Ishikawa (cell line): ENCODE data around the gene SAE1.

Source experiments
- EP300 ChIP-seq: IDR thresholded peaks from 2 replicates; pipeline ENCODE4 v1.6.1; 2012; ENCODE audit warnings: borderline replicate concordance
- TAF1 ChIP-seq: IDR thresholded peaks from 2 replicates; pipeline ENCODE4 v1.6.1; 2012; ENCODE audit warnings: low read depth, mild to moderate bottlenecking
- ZBTB7A ChIP-seq: IDR thresholded peaks from 2 replicates; pipeline ENCODE4 v1.6.1; 2012; ENCODE audit warnings: low read depth
- TF ChIP-seq, protein P1 (sequence below): IDR thresholded peaks from 2 replicates; pipeline ENCODE4 v1.6.1; 2012
- TF ChIP-seq, protein P2 (sequence below): IDR thresholded peaks from 2 replicates; pipeline ENCODE4 v1.6.1; 2012; ENCODE audit warnings: low read depth, mild to moderate bottlenecking

DNA sequence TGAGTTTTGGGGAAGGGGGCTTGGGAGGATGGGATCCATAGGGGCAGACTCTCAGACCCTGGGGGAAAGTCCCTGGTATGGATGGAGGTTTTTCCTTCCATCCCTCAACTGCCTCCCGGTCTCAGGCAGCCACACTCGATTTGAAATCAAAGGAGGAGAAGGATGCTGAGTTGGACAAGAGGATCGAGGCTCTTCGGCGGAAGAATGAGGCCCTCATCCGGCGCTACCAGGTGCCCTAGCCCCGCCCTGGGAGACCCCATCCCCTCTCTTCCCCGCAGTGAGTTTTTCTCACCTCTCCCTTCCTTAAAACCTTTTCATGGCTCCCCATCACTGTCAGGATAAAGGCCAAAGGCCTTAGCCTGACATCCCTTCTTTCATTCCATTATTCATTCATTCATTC is 127.8 kb downstream of the SAE1 start:
- TF ChIP-seq EP300 (no peak), ZBTB7A (no peak), TAF1 (no peak)
- TF ChIP-seq, protein P1, sequence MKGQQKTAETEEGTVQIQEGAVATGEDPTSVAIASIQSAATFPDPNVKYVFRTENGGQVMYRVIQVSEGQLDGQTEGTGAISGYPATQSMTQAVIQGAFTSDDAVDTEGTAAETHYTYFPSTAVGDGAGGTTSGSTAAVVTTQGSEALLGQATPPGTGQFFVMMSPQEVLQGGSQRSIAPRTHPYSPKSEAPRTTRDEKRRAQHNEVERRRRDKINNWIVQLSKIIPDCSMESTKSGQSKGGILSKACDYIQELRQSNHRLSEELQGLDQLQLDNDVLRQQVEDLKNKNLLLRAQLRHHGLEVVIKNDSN = no peak
- TF ChIP-seq, protein P2, sequence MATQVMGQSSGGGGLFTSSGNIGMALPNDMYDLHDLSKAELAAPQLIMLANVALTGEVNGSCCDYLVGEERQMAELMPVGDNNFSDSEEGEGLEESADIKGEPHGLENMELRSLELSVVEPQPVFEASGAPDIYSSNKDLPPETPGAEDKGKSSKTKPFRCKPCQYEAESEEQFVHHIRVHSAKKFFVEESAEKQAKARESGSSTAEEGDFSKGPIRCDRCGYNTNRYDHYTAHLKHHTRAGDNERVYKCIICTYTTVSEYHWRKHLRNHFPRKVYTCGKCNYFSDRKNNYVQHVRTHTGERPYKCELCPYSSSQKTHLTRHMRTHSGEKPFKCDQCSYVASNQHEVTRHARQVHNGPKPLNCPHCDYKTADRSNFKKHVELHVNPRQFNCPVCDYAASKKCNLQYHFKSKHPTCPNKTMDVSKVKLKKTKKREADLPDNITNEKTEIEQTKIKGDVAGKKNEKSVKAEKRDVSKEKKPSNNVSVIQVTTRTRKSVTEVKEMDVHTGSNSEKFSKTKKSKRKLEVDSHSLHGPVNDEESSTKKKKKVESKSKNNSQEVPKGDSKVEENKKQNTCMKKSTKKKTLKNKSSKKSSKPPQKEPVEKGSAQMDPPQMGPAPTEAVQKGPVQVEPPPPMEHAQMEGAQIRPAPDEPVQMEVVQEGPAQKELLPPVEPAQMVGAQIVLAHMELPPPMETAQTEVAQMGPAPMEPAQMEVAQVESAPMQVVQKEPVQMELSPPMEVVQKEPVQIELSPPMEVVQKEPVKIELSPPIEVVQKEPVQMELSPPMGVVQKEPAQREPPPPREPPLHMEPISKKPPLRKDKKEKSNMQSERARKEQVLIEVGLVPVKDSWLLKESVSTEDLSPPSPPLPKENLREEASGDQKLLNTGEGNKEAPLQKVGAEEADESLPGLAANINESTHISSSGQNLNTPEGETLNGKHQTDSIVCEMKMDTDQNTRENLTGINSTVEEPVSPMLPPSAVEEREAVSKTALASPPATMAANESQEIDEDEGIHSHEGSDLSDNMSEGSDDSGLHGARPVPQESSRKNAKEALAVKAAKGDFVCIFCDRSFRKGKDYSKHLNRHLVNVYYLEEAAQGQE = no peak
